GM18511 (cell line): ENCODE results near the gene OTOG.

ENCODE experiments used
- ATAC-seq: cut with Tn5 transposase; IDR thresholded peaks from one replicate; pipeline ENCODE4 v1.9.1; 2021; ENCODE audit warnings: mild to moderate bottlenecking, moderate library complexity; ENCODE audit not compliant: unreplicated experiment

The OTOG gene, protein sequence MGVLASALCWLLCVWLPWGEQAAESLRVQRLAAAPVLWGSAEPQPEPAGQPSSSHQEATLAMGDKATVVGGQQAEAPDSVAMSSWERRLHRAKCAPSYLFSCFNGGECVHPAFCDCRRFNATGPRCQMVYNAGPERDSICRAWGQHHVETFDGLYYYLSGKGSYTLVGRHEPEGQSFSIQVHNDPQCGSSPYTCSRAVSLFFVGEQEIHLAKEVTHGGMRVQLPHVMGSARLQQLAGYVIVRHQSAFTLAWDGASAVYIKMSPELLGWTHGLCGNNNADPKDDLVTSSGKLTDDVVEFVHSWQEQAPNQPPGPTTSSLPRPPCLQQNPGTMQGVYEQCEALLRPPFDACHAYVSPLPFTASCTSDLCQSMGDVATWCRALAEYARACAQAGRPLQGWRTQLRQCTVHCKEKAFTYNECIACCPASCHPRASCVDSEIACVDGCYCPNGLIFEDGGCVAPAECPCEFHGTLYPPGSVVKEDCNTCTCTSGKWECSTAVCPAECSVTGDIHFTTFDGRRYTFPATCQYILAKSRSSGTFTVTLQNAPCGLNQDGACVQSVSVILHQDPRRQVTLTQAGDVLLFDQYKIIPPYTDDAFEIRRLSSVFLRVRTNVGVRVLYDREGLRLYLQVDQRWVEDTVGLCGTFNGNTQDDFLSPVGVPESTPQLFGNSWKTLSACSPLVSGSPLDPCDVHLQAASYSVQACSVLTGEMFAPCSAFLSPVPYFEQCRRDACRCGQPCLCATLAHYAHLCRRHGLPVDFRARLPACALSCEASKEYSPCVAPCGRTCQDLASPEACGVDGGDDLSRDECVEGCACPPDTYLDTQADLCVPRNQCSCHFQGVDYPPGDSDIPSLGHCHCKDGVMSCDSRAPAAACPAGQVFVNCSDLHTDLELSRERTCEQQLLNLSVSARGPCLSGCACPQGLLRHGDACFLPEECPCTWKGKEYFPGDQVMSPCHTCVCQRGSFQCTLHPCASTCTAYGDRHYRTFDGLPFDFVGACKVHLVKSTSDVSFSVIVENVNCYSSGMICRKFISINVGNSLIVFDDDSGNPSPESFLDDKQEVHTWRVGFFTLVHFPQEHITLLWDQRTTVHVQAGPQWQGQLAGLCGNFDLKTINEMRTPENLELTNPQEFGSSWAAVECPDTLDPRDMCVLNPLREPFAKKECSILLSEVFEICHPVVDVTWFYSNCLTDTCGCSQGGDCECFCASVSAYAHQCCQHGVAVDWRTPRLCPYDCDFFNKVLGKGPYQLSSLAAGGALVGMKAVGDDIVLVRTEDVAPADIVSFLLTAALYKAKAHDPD (N-terminal part only)

GRCh38 chr11:17547051-17547577, at the start of gene OTOG:
OTOG (plus strand) TSS chr11:17547259; CDS start chr11:17547373, 114 bp downstream.
- no peak for ATAC-seq

GRCh38 chr11:17498058-17498457, 49.0 kb upstream of the OTOG start:
- no peak for ATAC-seq

DNA sequence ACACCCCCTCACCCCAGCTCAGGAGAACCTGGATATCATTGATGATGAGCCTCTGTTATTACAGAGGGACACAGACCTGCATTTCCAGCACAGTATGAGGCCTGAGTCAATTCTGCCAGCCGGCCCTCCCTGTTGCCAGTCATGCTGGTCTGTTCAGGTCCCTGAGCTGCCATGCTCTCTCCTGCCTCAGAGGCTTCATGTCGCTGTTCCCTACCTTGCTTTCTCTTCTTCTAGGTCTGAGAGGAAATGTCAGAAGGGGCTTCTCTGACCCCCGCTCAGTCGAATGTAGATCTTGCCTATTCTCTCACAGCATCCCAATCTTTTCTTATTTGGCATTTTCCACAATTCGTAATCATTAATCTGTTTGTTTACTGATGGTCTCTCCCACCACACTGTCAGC, 48.6 kb upstream of the OTOG start:
- ATAC-seq = no peak

DNA sequence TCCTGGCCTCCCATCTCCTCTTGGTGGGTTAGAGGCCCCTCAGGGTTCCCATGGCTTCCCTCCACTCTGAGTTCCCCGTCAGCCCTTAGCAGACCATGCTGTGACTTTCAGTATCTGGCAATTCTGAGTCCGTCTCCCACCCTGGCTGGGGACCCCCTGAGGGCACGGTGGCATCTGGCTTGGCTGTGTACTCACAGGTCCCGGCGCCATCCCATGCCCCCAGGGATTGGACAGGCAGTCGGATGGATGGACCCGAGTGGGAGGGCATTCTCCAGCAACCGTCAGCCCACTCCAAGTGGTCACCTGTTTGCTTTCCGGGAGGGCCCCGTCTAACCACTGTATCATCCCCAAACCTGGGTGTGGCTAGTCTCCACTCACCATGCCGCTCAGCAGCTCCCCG, 46.4 kb upstream of the OTOG start:
- no peak for ATAC-seq

DNA sequence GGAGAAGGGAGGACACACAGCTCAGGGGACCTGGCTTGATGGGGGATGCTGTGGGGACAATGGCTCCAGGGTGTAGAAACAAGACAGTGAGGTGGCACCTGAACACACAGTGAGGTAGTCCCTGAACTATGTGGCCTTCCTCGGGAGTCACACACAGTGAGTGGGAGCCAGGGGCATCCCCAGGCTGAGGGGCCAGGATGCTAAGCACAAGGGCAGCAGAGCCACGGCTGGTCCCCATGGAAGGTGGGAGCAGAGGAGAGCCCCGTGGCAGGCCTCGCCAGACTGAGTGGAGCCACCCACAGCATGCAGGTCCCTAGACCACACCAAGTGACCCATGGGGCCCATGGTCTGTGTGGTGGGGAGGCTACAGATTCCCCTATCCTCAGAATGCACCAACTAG, 44.4 kb upstream of the OTOG start:
- no peak for ATAC-seq

GRCh38 chr11:17504330-17505107, 42.5 kb upstream of the OTOG start:
- peak; percentile 59 for ATAC-seq

DNA sequence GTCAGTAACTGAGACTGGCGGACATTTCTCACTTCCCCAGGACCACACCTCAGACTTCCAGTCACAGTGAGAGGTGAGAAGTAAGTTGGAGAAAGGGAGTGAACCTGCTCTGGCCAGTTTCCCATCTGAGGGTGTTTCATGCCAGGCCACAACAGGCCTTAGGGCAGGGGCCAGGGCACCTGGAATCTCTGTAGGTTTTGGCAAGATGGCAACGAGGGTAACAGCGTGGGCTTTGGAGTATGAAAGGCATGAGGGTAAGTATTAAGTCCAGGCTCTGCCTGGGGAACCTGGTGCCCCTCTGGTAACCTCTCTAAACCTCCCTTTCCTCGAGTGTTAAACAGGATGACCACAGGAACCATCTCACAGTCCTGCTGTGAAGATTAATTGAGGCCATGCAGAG, 41.9 kb upstream of the OTOG start:
- no peak for ATAC-seq

GRCh38 chr11:17506314-17506713, 40.7 kb upstream of the OTOG start:
- ATAC-seq = no peak

GRCh38 chr11:17506942-17507341, 40.1 kb upstream of the OTOG start:
- peak; percentile 78 for ATAC-seq

GRCh38 chr11:17507773-17508172, 39.3 kb upstream of the OTOG start:
- no peak for ATAC-seq

- no peak for ATAC-seq
Observed at GRCh38 chr11:17508306-17508705, 38.8 kb upstream of the OTOG start.

DNA sequence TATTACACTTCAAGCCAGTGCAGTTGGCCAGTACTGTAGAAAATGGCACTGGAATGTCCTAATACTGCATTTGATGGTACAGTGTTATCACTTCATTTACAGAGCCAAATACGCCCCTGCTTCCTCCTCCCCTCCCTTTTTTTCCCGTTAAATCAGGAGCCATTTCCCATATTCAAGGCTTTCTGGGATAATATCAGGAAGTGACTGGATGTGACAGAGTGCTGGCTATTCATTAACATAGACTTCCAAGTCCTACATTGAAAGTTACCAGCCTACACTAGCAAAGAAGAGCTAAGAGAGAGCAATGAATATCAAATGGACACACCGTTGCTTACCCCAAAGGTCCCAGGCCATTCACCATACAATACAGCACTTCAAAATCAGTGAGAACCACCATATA, 38.3 kb upstream of the OTOG start:
- no peak for ATAC-seq

GRCh38 chr11:17510507-17511206, 36.4 kb upstream of the OTOG start:
- ATAC-seq = no peak

DNA sequence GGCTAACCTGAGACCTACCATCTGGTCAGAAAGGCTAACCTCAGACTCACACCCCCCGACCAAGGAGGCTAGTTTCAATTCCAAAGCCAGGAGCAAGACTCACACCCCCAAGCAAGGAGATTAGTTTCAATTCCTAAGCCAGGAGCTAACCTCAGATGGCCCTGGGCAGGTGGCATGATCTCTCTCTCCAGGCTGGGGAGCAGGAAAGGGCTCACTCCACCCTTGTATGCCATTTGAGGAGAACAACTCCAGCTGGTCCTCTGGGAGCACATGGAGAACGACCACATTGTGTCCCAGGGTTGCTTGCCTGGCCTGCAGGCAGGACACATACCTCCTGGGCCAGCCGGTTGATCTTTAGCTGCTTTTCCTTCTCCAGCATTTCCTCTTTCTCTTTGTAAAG, 35.5 kb upstream of the OTOG start:
- no peak for ATAC-seq

DNA sequence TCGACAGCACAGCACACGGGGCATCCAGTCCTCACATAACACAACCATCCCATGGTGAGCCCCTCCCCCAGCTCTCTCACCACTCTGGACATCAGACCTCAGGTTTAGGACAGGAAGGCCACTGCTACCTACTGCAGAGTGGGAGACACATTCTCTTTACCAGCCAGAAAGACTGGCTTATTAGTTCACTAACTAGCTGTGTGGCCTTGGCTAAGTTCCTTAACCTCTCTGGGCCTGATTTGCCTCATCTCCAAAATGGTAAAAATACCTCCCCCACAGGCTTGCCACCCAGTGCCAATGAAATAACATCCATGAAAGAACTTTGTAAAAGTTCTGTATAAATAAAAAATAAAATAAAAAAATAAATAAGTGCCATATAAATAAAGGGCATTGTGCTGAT, 35.0 kb upstream of the OTOG start:
- no peak for ATAC-seq

DNA sequence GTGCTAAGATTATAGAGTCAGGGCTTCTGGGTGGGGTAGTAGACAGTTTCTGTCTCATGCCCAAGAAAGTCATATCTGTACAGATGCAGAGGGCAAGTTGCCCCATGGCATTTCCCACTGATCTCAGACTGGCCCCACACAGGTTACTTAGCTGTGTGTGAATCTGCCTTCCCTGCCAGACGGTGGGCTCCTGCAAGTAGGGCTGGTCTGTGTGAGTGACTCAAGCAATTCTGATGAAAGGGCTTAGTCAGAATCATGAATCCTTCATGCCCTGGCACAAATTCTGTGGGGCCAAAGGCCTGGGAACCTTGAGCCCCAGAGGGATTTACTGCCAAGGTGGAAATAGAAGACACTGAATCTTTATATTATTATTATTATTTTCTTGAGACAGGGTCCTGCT, 33.2 kb upstream of the OTOG start:
- no peak for ATAC-seq

DNA sequence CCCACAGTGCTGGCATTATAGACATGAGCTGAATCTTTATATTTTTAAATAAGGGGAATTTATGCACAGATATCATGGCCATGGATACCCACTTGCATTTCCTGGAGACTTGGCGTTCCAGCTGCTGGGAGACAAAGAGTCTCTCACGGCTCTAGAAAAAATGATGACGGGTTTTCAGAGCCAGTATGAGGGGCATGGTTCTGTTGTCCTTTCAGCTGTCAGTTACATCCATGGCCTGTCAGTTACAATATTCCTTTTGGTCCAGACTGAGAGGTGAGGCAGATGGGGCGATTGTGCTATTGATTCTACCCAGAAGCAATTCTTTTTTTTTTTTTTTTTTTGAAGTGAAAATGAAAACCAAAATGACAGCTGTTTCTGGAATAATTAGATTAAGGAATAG, 32.6 kb upstream of the OTOG start:
- ATAC-seq = no peak

- no peak for ATAC-seq
Observed at GRCh38 chr11:17515443-17516176, 31.4 kb upstream of the OTOG start.
